Measurements from ENCODE around the gene PCDHB5.
"Not testable (repeated sequence)": the region's sequence is repeated elsewhere in the genome, so short reads cannot be mapped to it uniquely, and the experiment has no call there.

The PCDHB5 gene

GRCh38 chr5:141152096-141152495, 17.1 kb downstream of the PCDHB5 start:
- not testable (repeated sequence) for DNase-seq (ENCODE audit: low spot score)

GRCh38 chr5:141155540-141156374, 20.8 kb downstream of the PCDHB5 start:
- no peak for DNase-seq (ENCODE audit: low spot score)

GRCh38 chr5:141157356-141157755, 22.4 kb downstream of the PCDHB5 start:
- DNase-seq (ENCODE audit: low spot score), result not testable (repeated sequence)

- not testable (repeated sequence) for DNase-seq (ENCODE audit: low spot score)
Measured at GRCh38 chr5:141157901-141158300, 22.9 kb downstream of the PCDHB5 start.

- DNase-seq (ENCODE audit: low spot score), result peak; percentile 32
Measured at GRCh38 chr5:141172381-141173204, 37.6 kb downstream of the PCDHB5 start, which contains the start of gene PCDHB7. Gene PCDHB7 (plus strand): TSS chr5:141172644. CDS start chr5:141172836, 192 bp downstream.

GRCh38 chr5:141174291-141175104, 39.5 kb downstream of the PCDHB5 start:
- not testable (repeated sequence) for DNase-seq (ENCODE audit: low spot score)

- no peak for DNase-seq (ENCODE audit: low spot score)
Measured at GRCh38 chr5:141175933-141176332, 40.9 kb downstream of the PCDHB5 start.

GRCh38 chr5:141177577-141178191, 42.7 kb downstream of the PCDHB5 start, which contains the start of gene PCDHB8:
Gene PCDHB8 (plus strand): TSS chr5:141177790. CDS start chr5:141178035, 245 bp downstream.
- DNase-seq (ENCODE audit: low spot score), result not testable (repeated sequence)

- not testable (repeated sequence) for DNase-seq (ENCODE audit: low spot score)
Measured at GRCh38 chr5:141179371-141179770, 44.4 kb downstream of the PCDHB5 start.

GRCh38 chr5:141179876-141180275, 44.9 kb downstream of the PCDHB5 start:
- DNase-seq (ENCODE audit: low spot score), result not testable (repeated sequence)

- no peak for DNase-seq (ENCODE audit: low spot score)
Measured at GRCh38 chr5:141180313-141180712, 45.3 kb downstream of the PCDHB5 start.

- peak; percentile 39 for DNase-seq (ENCODE audit: low spot score)
Measured at GRCh38 chr5:141182248-141182647, 47.2 kb downstream of the PCDHB5 start, which contains the start of gene PCDHB16. Gene PCDHB16 (plus strand): TSS chr5:141182387. CDS start chr5:141182560, 173 bp downstream.

- not testable (repeated sequence) for DNase-seq (ENCODE audit: low spot score)
Measured at GRCh38 chr5:141184117-141184855, 49.3 kb downstream of the PCDHB5 start.

GRCh38 chr5:141186897-141187512, 52.0 kb downstream of the PCDHB5 start, which contains the start of gene PCDHB9:
Gene PCDHB9 (plus strand): TSS chr5:141187161. CDS start chr5:141187319, 158 bp downstream.
- peak; percentile 18 for DNase-seq (ENCODE audit: low spot score)
